Hair follicle dermal papilla cell (primary cell): ENCODE results near the gene THRAP3. TPM values are rescaled to one million over a fixed set of nuclear protein-coding genes. Genes with fewer than 3 reads are reported as not detected.

Experiments used
- small RNA-seq: library from RNA; depleted of rRNA; stranded (forward); fragments of <200 nt; gene quantifications from one replicate; pipeline ENCODE3, GENCODE V24; 2012
- total RNA-seq: library from RNA; depleted of rRNA; stranded (reverse); fragments of >200 nt; gene quantifications from 2 replicates; pipeline ENCODE4 v1.2.3, GENCODE V29; 2012

The THRAP3 gene
- total RNA-seq = 119 and 123 TPM in 2 replicates

GRCh38 chr1:36223996-36224536 is at the start of gene THRAP3:
Gene THRAP3, plus strand, starts transcription at chr1:36224443. Its CDS starts 58,121 bp downstream, at chr1:36282564.

GRCh38 chr1:36306210-36306901 is 82.1 kb downstream of the THRAP3 start, which contains the start of gene SH3D21:
Gene SH3D21, plus strand, starts transcription at chr1:36306368. Its CDS starts 53 bp downstream, at chr1:36306421.

GRCh38 chr1:36323636-36324352 is 99.6 kb downstream of the THRAP3 start, which contains the start of gene EVA1B:
Gene EVA1B, minus strand, starts transcription at chr1:36323645. Its CDS starts 608 bp downstream, at chr1:36323037.

Small RNAs within 50 kb of the gene (small RNA-seq; reads per million reads assigned to genes)
- gene RN7SL131P (not detected), gene UBE2V2P4 (not detected)

Other genes with a start within 250 kb of the THRAP3 start
- gene TEKT2, start 140.3 kb upstream of the THRAP3 start, total RNA-seq = 0.12 TPM in 1 of 2 replicates, not detected in the other
- 27.1 and 31.8 TPM in 2 replicates for gene ADPRS, start 135.6 kb upstream of the THRAP3 start, total RNA-seq
- 38.0 and 39.0 TPM in 2 replicates for gene COL8A2, start 99.2 kb upstream of the THRAP3 start, total RNA-seq
- gene TRAPPC3, start 75.0 kb upstream of the THRAP3 start, total RNA-seq = 72.9 and 114 TPM in 2 replicates
- gene MAP7D1, start 68.3 kb upstream of the THRAP3 start, total RNA-seq = 159 and 182 TPM in 2 replicates
- 5.7 and 7.2 TPM in 2 replicates for gene SH3D21, start 81.9 kb downstream of the THRAP3 start, total RNA-seq
- 189 and 272 TPM in 2 replicates for gene EVA1B, start 99.2 kb downstream of the THRAP3 start, total RNA-seq
- 20.4 and 22.9 TPM in 2 replicates for gene STK40, start 161.5 kb downstream of the THRAP3 start, total RNA-seq
- gene LSM10, start 173.5 kb downstream of the THRAP3 start, total RNA-seq = 8.8 and 9.0 TPM in 2 replicates
- gene OSCP1, start 226.0 kb downstream of the THRAP3 start, total RNA-seq = 10.3 and 10.5 TPM in 2 replicates
- gene MRPS15, start 239.9 kb downstream of the THRAP3 start, total RNA-seq = 44.2 and 47.9 TPM in 2 replicates